GM04503 (cell line): ENCODE data around the gene IRAK2.

Source experiments
- DNase-seq: peaks from one replicate; pipeline ENCODE4 v3.0.0-alpha.2; 2012; ENCODE audit warnings: low read depth

The IRAK2 gene

GRCh38 chr3:10284496-10284895 lies 119.8 kb downstream of the IRAK2 start:
- no peak for DNase-seq

- DNase-seq: no peak
Observed at GRCh38 chr3:10285272-10286132, 120.8 kb downstream of the IRAK2 start.

- no peak for DNase-seq
Observed at GRCh38 chr3:10286133-10286524, 121.4 kb downstream of the IRAK2 start.

GRCh38 chr3:10286596-10287295 lies 122.0 kb downstream of the IRAK2 start:
- DNase-seq: no peak

GRCh38 chr3:10287936-10288574 lies 123.3 kb downstream of the IRAK2 start:
- DNase-seq: no peak

GRCh38 chr3:10288575-10288960 lies 123.8 kb downstream of the IRAK2 start:
- no peak for DNase-seq

- DNase-seq: no peak
Observed at GRCh38 chr3:10289077-10289476, 124.4 kb downstream of the IRAK2 start.

GRCh38 chr3:10289787-10290355 lies 125.2 kb downstream of the IRAK2 start:
- no peak for DNase-seq

- no peak for DNase-seq
Observed at GRCh38 chr3:10290481-10291176, 125.9 kb downstream of the IRAK2 start.

- no peak for DNase-seq
Observed at GRCh38 chr3:10291641-10292040, 126.9 kb downstream of the IRAK2 start.

- DNase-seq: no peak
Observed at GRCh38 chr3:10292505-10293419, 128.0 kb downstream of the IRAK2 start, which contains the start of gene GHRL. GHRL (minus strand) TSS chr3:10292947; CDS start chr3:10290180, 2,767 bp downstream.
